Measurements from ENCODE around the gene DNAH11.

DNA sequence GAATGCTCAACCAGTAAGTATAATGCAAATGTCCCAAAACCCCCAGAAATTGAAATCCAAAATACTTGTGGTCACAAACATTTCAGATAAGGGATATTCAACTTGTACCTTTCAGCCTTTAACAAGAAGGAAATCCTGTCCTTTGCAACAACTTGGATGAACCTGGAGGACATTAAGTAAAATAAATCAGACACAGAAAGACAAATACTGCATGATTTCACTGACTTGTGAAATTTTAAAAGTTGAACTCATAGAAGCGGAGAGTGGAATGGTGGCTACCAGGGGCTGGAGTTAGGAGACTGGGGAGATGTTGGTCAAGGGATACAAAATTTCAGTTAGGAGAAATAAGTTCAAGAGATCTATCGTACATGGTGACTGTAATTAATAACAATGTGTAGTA, 187.6 kb downstream of the DNAH11 start:
- TF ChIP-seq EZH2 (IDR thresholded peaks at IDR 0.05) (no peak), EZH2phosphoT487 (IDR thresholded peaks at IDR 0.05) (no peak)
- TF ChIP-seq, protein P1, sequence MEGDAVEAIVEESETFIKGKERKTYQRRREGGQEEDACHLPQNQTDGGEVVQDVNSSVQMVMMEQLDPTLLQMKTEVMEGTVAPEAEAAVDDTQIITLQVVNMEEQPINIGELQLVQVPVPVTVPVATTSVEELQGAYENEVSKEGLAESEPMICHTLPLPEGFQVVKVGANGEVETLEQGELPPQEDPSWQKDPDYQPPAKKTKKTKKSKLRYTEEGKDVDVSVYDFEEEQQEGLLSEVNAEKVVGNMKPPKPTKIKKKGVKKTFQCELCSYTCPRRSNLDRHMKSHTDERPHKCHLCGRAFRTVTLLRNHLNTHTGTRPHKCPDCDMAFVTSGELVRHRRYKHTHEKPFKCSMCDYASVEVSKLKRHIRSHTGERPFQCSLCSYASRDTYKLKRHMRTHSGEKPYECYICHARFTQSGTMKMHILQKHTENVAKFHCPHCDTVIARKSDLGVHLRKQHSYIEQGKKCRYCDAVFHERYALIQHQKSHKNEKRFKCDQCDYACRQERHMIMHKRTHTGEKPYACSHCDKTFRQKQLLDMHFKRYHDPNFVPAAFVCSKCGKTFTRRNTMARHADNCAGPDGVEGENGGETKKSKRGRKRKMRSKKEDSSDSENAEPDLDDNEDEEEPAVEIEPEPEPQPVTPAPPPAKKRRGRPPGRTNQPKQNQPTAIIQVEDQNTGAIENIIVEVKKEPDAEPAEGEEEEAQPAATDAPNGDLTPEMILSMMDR (IDR thresholded peaks at IDR 0.05), result no peak

Data from neural progenitor cell (in vitro differentiated cells).